Type B pancreatic cell (in vitro differentiated cells): ENCODE measurements around the gene CPM. TPM values are rescaled to one million over a fixed set of nuclear protein-coding genes. Genes with fewer than 3 reads are reported as not detected.

Experiments
- DNase-seq: peaks from one replicate; pipeline ENCODE4 v3.0.0; 2021; ENCODE audit warnings: mixed read lengths; ENCODE audit not compliant: unreplicated experiment; ENCODE audit errors: extremely low spot score
- H3K27ac Mint-ChIP-seq: 2 replicates; pipeline ENCODE4 v1.8.0; 2021; ENCODE audit warnings: mild to moderate bottlenecking, mixed read lengths
- H3K27me3 Mint-ChIP-seq: 2 replicates; pipeline ENCODE4 v1.8.0; 2021; ENCODE audit warnings: mixed read lengths
- H3K36me3 Mint-ChIP-seq: 2 replicates; pipeline ENCODE4 v1.8.0; 2021; ENCODE audit warnings: mixed read lengths
- H3K4me1 Mint-ChIP-seq: one replicate; pipeline ENCODE4 v1.8.0; 2021; ENCODE audit warnings: mixed read lengths; ENCODE audit not compliant: unreplicated experiment
- H3K4me3 Mint-ChIP-seq: 2 replicates; pipeline ENCODE4 v1.8.0; 2021; ENCODE audit warnings: mild to moderate bottlenecking, mixed read lengths
- H3K9me3 Mint-ChIP-seq: 2 replicates; pipeline ENCODE4 v1.8.0; 2021; ENCODE audit warnings: mixed read lengths
- total RNA-seq: library from RNA; stranded (reverse); gene quantifications from 2 replicates; pipeline ENCODE4 v1.2.1, GENCODE V29; 2021; ENCODE audit warnings: low replicate concordance
- TF ChIP-seq, protein P1 (sequence below): fragments of 200-600 bp; sonication (generic); conservative IDR thresholded peaks from 2 replicates; pipeline ENCODE4 v1.5.0; 2021; ENCODE audit warnings: antibody characterized with exemption, mild to moderate bottlenecking

Gene CPM
- total RNA-seq, 1 donor from 2014 or later: 58.1 TPM

DNA sequence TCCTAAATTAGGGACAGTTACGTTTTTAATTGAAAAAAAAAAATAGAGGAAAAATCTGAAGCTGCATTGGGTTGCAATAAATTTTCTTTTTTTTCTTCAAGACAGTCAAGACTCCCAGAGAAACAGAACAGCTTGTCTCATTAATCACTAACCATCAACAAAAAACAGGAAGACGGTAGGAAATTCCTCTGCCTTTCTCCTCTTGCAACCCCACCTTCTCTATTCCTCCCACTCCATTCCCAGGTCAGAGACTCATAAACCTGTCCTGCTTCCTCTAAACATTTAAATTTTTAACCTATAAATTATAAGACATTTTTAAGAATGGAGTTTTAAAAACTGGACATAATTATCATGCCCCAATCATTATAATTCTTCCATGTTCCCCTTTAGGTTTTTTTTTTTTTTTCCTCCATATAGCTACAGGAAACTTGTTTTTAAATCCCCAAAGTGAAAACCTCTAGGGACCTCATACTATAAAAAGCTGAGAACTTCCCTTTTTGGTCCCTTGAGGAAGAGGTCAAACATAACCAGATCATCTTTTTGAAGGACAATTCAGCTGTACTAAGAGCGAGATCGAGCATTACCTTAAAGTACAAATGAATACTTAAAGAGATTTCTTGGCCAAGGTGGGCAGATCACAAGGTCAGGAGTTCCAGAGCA lies 36.0 kb downstream of the CPM start:
- Mint-ChIP-seq H3K36me3 (no peaks in the 10 kb centered on the region), H3K4me3 (no peak overlapping the region)

DNA sequence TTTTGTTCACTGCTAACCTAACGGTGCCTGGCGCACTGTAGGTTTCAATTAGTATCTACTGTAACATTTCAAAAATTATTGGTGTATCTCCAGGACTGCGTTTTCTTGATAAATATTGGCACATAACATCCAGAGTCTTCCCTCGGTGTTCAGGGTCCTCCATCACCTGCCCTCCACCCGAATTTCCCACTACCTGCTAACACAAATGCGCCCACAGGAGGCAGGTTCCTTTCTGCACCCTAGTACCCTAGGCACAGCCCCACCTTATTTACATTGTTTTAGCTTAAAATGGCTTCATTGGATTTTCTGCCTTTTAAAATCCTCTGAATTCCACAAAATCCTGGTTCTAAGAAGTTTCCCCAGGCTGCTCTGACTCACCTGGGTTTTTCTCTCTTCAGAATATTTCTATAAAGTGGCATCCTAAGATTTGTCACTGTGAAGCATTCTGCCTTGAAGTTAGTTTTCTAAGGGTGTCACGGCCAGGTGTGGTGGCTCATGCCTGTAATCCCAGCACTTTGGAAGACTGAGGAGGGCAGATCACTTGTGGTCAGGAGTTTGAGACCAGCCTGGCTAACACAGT lies 38.6 kb downstream of the CPM start:
- H3K36me3 Mint-ChIP-seq: no peaks in the 10 kb centered on the region
- no peak overlapping the region for H3K4me3 Mint-ChIP-seq
- H3K27ac Mint-ChIP-seq: no peak overlapping the region
- DNase-seq: no peak
- H3K9me3 Mint-ChIP-seq: no peaks in the 10 kb centered on the region
- no peaks in the 10 kb centered on the region for H3K27me3 Mint-ChIP-seq
- H3K4me1 Mint-ChIP-seq: peaks cover 5% of the 10 kb centered on the region
- TF ChIP-seq, protein P1, sequence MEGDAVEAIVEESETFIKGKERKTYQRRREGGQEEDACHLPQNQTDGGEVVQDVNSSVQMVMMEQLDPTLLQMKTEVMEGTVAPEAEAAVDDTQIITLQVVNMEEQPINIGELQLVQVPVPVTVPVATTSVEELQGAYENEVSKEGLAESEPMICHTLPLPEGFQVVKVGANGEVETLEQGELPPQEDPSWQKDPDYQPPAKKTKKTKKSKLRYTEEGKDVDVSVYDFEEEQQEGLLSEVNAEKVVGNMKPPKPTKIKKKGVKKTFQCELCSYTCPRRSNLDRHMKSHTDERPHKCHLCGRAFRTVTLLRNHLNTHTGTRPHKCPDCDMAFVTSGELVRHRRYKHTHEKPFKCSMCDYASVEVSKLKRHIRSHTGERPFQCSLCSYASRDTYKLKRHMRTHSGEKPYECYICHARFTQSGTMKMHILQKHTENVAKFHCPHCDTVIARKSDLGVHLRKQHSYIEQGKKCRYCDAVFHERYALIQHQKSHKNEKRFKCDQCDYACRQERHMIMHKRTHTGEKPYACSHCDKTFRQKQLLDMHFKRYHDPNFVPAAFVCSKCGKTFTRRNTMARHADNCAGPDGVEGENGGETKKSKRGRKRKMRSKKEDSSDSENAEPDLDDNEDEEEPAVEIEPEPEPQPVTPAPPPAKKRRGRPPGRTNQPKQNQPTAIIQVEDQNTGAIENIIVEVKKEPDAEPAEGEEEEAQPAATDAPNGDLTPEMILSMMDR: no peak

More for the DNA sequence above, 36.0 kb downstream of the CPM start:
- peaks cover 5% of the 10 kb centered on the region for H3K4me1 Mint-ChIP-seq
- TF ChIP-seq, protein P1: no peak
- no peak overlapping the region for H3K27ac Mint-ChIP-seq
- no peaks in the 10 kb centered on the region for H3K27me3 Mint-ChIP-seq
- no peaks in the 10 kb centered on the region for H3K9me3 Mint-ChIP-seq
- DNase-seq: no peak

DNA sequence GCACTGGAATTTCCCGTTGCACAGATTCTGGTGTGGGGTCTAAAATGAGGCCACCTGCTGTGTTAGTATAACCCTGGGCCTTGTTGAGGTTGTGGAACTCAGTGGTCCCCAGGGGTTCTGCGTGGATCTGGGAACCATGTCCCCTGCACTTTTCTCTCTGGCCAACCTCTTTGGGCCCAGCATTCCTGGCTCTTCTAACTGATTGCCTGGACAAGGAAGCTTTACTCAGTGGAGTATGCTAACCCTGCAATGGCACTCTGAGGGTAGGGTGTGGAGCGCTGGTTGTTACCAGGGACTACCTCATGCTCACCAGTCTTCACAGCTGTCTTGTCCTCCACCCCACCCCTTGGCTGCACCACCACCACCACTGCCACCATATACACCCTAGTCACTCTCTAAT lies 39.2 kb downstream of the CPM start:
- DNase-seq: no peak
- Mint-ChIP-seq H3K4me3 (no peak overlapping the region), H3K27me3 (no peaks in the 10 kb centered on the region), H3K36me3 (no peaks in the 10 kb centered on the region), H3K27ac (no peak overlapping the region), H3K4me1 (peaks cover 5% of the 10 kb centered on the region), H3K9me3 (no peaks in the 10 kb centered on the region)
- TF ChIP-seq, protein P1: no peak

DNA sequence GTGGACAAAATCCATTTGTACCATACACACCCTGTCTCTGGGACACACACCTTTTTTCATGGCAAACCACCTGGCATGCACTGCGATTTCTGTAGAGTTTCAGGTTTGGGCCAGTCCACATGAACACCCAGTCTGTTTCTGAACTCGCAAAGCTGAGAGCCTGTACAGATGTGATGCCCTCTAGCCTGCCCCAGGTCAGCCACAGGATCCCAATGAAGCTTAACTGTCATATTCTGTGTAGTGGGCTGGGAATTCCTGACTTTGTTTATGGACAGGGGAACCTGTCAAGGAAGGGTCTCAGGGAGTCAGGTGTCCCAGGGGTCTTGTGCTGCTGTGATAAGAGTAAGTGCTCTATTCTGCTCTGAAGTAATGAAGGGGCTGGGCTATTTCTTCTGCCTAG lies 39.8 kb downstream of the CPM start:
- Mint-ChIP-seq H3K9me3 (no peaks in the 10 kb centered on the region), H3K27me3 (no peaks in the 10 kb centered on the region), H3K4me3 (no peak overlapping the region), H3K27ac (no peak overlapping the region), H3K4me1 (peaks cover 5% of the 10 kb centered on the region), H3K36me3 (no peaks in the 10 kb centered on the region)
- TF ChIP-seq, protein P1: no peak
- DNase-seq: no peak

DNA sequence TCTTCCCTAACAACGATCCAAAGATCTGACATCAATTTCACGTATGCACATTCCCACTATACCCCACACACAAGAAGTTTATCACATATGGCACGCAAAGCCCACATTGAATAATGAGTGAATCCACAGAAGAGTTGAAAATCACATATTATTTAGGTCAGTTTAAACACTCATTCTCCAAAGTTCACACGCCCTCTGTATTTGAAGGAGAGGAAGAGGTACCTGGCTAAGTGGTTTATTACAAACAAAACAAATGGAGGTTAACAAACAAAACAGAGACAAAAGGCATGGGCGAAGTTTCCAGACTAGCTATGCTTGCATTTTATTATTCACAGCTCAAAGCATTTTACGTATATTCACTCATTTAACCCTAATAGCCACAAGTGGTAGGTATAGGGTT lies 41.8 kb downstream of the CPM start:
- Mint-ChIP-seq H3K4me1 (peaks cover 4% of the 10 kb centered on the region), H3K9me3 (no peaks in the 10 kb centered on the region), H3K36me3 (no peaks in the 10 kb centered on the region), H3K4me3 (no peak overlapping the region), H3K27me3 (no peaks in the 10 kb centered on the region), H3K27ac (no peak overlapping the region)
- DNase-seq: no peak
- TF ChIP-seq, protein P1: no peak
